Trophoblast cell (in vitro differentiated cells and primary cell): Measurements from ENCODE around the gene RNF138.

Experiments used
- DNase-seq, 2 donors: peaks; one replicate each; pipeline ENCODE4 v3.0.0-alpha.2; 2016
- H2AFZ ChIP-seq: 2 replicates; pipeline ENCODE4 v1.6.1; 2013; ENCODE audit warnings: low read length, moderate library complexity, mild to moderate bottlenecking; ENCODE audit not compliant: insufficient read depth, poor library complexity
- H2AK5ac ChIP-seq: 2 replicates; pipeline ENCODE4 v1.6.1; 2013; ENCODE audit warnings: mild to moderate bottlenecking, low read length
- H2BK120ac ChIP-seq: 2 replicates; pipeline ENCODE4 v1.6.1; 2013; ENCODE audit warnings: low read length, mild to moderate bottlenecking, moderate library complexity; ENCODE audit not compliant: insufficient read depth, poor library complexity
- H2BK12ac ChIP-seq: 2 replicates; pipeline ENCODE4 v1.6.1; 2013; ENCODE audit warnings: mild to moderate bottlenecking, low read length, moderate library complexity
- H2BK5ac ChIP-seq: 2 replicates; pipeline ENCODE4 v1.6.1; 2013; ENCODE audit warnings: low read length, low read depth, moderate library complexity, mild to moderate bottlenecking; ENCODE audit not compliant: poor library complexity
- H3K14ac ChIP-seq: 2 replicates; pipeline ENCODE4 v1.6.1; 2013; ENCODE audit warnings: mild to moderate bottlenecking, low read length
- H3K18ac ChIP-seq: 2 replicates; pipeline ENCODE4 v1.6.1; 2013; ENCODE audit warnings: mild to moderate bottlenecking, low read length
- H3K23ac ChIP-seq: 2 replicates; pipeline ENCODE4 v1.6.1; 2013; ENCODE audit warnings: low read length
- H3K27ac ChIP-seq: 2 replicates; pipeline ENCODE4 v1.5.1; 2013; ENCODE audit warnings: low read depth, mild to moderate bottlenecking, inconsistent platforms, low read length, moderate library complexity
- H3K27me3 ChIP-seq: 2 replicates; pipeline ENCODE4 v1.6.1; 2013; ENCODE audit warnings: inconsistent platforms, mild to moderate bottlenecking, low read length, moderate library complexity; ENCODE audit not compliant: insufficient read depth
- H3K36me3 ChIP-seq, 2 experiments: 1 replicate in 1 of 2; 2 replicates in 1 of 2; pipeline ENCODE4 v1.6.1; 2013; ENCODE audit warnings: low read length in 2 of 2, mild to moderate bottlenecking in 2 of 2, moderate library complexity in 1 of 2; ENCODE audit not compliant: insufficient read depth in 2 of 2, control insufficient read depth in 1 of 2
- H3K4ac ChIP-seq: 2 replicates; pipeline ENCODE4 v1.6.1; 2013; ENCODE audit warnings: low read depth, mild to moderate bottlenecking, low read length, moderate library complexity
- H3K4me1 ChIP-seq, 2 experiments: 1 replicate in 1 of 2; 2 replicates in 1 of 2; pipeline ENCODE4 v1.6.1; 2013; ENCODE audit warnings: low read length in 2 of 2, mild to moderate bottlenecking in 2 of 2, moderate library complexity in 1 of 2; ENCODE audit not compliant: insufficient read depth in 2 of 2, control insufficient read depth in 1 of 2
- H3K4me2 ChIP-seq: 2 replicates; pipeline ENCODE4 v1.6.1; 2013; ENCODE audit warnings: inconsistent platforms, mild to moderate bottlenecking, low read length, moderate library complexity
- H3K4me3 ChIP-seq: 2 replicates; pipeline ENCODE4 v1.5.1; 2013; ENCODE audit warnings: mild to moderate bottlenecking, low read depth, low read length, inconsistent platforms
- H3K79me1 ChIP-seq: one replicate; pipeline ENCODE4 v1.6.1; 2013; ENCODE audit warnings: low read length
- H3K79me2 ChIP-seq: 2 replicates; pipeline ENCODE4 v1.6.1; 2013; ENCODE audit warnings: low read length, mild to moderate bottlenecking; ENCODE audit not compliant: control insufficient read depth, insufficient read depth, poor library complexity
- H3K9ac ChIP-seq: 2 replicates; pipeline ENCODE4 v1.6.1; 2013; ENCODE audit warnings: mild to moderate bottlenecking, low read length
- H3K9me3 ChIP-seq: 2 replicates; pipeline ENCODE4 v1.6.1; 2013; ENCODE audit warnings: low read depth, mild to moderate bottlenecking, control low read depth, inconsistent platforms, low read length; ENCODE audit not compliant: insufficient read depth
- H4K12ac ChIP-seq: 2 replicates; pipeline ENCODE4 v1.6.1; 2013; ENCODE audit warnings: low read depth, mild to moderate bottlenecking, low read length, moderate library complexity
- H4K8ac ChIP-seq: 2 replicates; pipeline ENCODE4 v1.6.1; 2013; ENCODE audit warnings: low read depth, mild to moderate bottlenecking, low read length, moderate library complexity
- H4K91ac ChIP-seq: one replicate; pipeline ENCODE4 v1.6.1; 2013; ENCODE audit warnings: low read depth, mild to moderate bottlenecking, low read length, moderate library complexity
- WGBS: extraction: QIAGEN DNeasy Blood & Tissue Kit; methylation state at CpG from one replicate; pipeline ENCODE4 v1.1.7; 2013; ENCODE audit warnings: missing lambda C conversion rate; ENCODE audit not compliant: insufficient read length, insufficient coverage; ENCODE audit errors: extremely low coverage; 5-methylcytosine and 5-hydroxymethylcytosine counted together

The RNF138 gene

DNA sequence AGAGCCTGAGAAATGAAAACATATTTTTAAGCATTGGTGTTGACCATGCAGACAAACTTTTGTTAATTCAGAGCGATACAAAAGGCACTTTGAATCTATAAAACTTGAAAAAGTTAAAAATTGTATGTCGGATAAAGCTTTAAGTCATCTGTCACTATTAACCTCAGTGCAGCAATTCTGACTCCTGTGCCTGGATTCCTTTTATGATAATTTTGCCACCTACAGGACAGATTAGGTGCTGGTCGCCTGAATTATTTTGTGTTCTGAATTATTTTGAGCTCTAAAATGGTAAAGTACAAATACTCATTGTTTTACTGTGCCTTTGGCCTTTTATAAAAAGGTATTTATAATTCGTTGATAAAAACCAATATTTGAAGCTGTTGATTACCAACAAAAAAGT, 19.4 kb upstream of the RNF138 start:
- Histone ChIP-seq H2BK120ac (no peak overlapping the region), H3K9ac (no peak overlapping the region), H2AK5ac (no peak overlapping the region), H3K27me3 (no peaks in the 10 kb centered on the region), H2BK5ac (no peak overlapping the region), H3K79me1 (no peaks in the 10 kb centered on the region), H2AFZ (no peak overlapping the region), H2BK12ac (no peak overlapping the region), H4K12ac (no peak overlapping the region), H3K4me1 (no peaks in the 10 kb centered on the region), H4K91ac (no peak overlapping the region), H3K18ac (no peak overlapping the region), H3K4ac (no peak overlapping the region), H3K14ac (no peak overlapping the region), H4K8ac (no peak overlapping the region), H3K23ac (no peak overlapping the region), H3K4me3 (no peak overlapping the region), H3K27ac (no peak overlapping the region), H3K9me3 (no peaks in the 10 kb centered on the region), H3K36me3 (no peaks in the 10 kb centered on the region), H3K79me2 (no peaks in the 10 kb centered on the region), H3K4me2 (no peak overlapping the region)
- WGBS, result no CpG with 5 or more reads among the region's 4 CpGs
- DNase-seq, result peak in 1 of 2 donors; percentile 52

DNA sequence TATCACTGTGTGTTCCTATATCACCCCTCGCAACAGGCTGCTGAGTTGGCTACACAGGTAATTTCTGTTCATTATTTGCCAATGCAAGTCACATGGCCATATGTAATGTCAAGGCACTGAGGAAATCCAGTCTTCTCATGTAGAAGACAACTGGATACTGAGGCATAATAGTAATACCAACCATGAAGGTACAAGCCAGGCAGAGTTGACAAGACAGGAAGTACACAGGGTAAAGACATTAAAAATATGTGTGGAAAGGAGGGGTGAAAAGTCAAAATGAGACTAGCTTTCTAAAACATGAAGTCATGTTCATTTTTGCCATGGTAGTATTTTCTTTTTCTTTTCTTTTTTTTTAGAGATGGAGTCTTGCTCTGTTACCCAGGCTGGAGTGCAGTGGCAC, 17.5 kb upstream of the RNF138 start:
- no peak overlapping the region for H4K8ac ChIP-seq
- no peak overlapping the region for H3K18ac ChIP-seq
- no peaks in the 10 kb centered on the region for H3K27me3 ChIP-seq
- H2AK5ac ChIP-seq, result no peak overlapping the region
- no peak overlapping the region for H3K27ac ChIP-seq
- no peak overlapping the region for H2BK5ac ChIP-seq
- H3K4ac ChIP-seq, result no peak overlapping the region
- no peaks in the 10 kb centered on the region for H3K4me1 ChIP-seq
- no peak overlapping the region for H2BK12ac ChIP-seq
- no CpG with 5 or more reads among the region's 1 CpG for WGBS
- no peak overlapping the region for H3K23ac ChIP-seq
- no peak overlapping the region for H4K91ac ChIP-seq
- H2AFZ ChIP-seq, result no peak overlapping the region
- H3K9me3 ChIP-seq, result no peaks in the 10 kb centered on the region
- no peak overlapping the region for H3K4me3 ChIP-seq
- H3K4me2 ChIP-seq, result no peak overlapping the region
- H3K14ac ChIP-seq, result no peak overlapping the region
- DNase-seq, result no peak
- no peak overlapping the region for H3K9ac ChIP-seq
- no peak overlapping the region for H2BK120ac ChIP-seq
- H3K36me3 ChIP-seq, result no peaks in the 10 kb centered on the region
- no peak overlapping the region for H4K12ac ChIP-seq
- H3K79me1 ChIP-seq, result no peaks in the 10 kb centered on the region
- no peaks in the 10 kb centered on the region for H3K79me2 ChIP-seq

DNA sequence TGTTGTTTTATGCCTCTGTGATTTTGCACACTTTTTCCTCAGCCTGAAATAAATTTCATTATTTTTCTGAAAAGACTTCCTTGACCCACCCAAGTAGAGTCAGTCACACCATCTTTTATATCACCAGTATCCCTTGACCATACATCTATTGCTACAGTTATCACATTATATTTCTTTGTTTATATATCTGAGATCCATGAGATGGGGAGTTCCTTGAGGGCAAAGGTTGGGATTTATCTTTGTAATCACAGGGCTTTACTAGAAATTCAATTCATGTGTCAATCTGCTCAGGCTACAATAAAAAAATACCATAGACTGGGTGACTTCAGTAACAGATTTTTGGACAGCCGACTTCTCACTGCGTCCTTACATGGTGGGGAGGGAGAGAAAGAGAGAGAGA, 12.8 kb upstream of the RNF138 start:
- Histone ChIP-seq H3K27ac (no peak overlapping the region), H3K9me3 (no peaks in the 10 kb centered on the region), H3K79me2 (no peaks in the 10 kb centered on the region), H2BK5ac (no peak overlapping the region), H3K79me1 (no peaks in the 10 kb centered on the region), H4K91ac (no peak overlapping the region), H3K4ac (no peak overlapping the region), H3K27me3 (no peaks in the 10 kb centered on the region), H2AK5ac (no peak overlapping the region), H3K18ac (no peak overlapping the region), H3K9ac (no peak overlapping the region), H3K4me1 (no peaks in the 10 kb centered on the region), H2BK120ac (no peak overlapping the region), H2BK12ac (no peak overlapping the region), H4K12ac (no peak overlapping the region), H3K36me3 (no peaks in the 10 kb centered on the region), H3K4me3 (no peak overlapping the region), H3K4me2 (no peak overlapping the region), H3K23ac (no peak overlapping the region), H2AFZ (no peak overlapping the region), H3K14ac (no peak overlapping the region), H4K8ac (no peak overlapping the region)
- no peak for DNase-seq
- WGBS, result no CpG with 5 or more reads among the region's 2 CpGs

DNA sequence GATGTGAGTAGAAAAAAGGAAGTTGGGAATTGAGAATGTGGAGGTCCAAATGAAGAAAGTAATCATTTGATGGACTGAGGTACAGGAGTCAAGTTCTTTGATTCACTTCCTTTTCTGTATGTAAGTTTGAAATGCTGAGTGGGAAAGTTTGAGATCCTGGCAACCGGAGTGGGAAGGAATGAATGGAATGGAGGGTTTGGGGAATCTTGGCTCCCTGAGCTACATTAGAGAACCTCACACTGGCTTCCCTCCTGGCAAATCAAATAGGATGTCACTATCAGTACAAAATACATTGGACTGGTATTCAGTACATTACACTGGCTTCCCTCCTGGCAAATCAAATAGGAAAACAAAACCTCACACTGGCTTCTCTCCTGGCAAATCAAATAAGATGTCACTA, 9.8 kb upstream of the RNF138 start:
- H4K91ac ChIP-seq, result no peak overlapping the region
- no peak overlapping the region for H3K18ac ChIP-seq
- no peak overlapping the region for H3K4me3 ChIP-seq
- no peak for DNase-seq
- no peak overlapping the region for H2AFZ ChIP-seq
- H3K36me3 ChIP-seq, result no peaks in the 10 kb centered on the region
- H4K12ac ChIP-seq, result no peak overlapping the region
- H3K14ac ChIP-seq, result no peak overlapping the region
- H3K79me1 ChIP-seq, result no peaks in the 10 kb centered on the region
- no peak overlapping the region for H3K4me2 ChIP-seq
- H2BK120ac ChIP-seq, result no peak overlapping the region
- H3K9ac ChIP-seq, result no peak overlapping the region
- H3K9me3 ChIP-seq, result no peaks in the 10 kb centered on the region
- WGBS, result no CpG with 5 or more reads among the region's 1 CpG
- no peak overlapping the region for H2BK5ac ChIP-seq
- no peak overlapping the region for H2AK5ac ChIP-seq
- H3K23ac ChIP-seq, result no peak overlapping the region
- H3K4ac ChIP-seq, result no peak overlapping the region
- no peaks in the 10 kb centered on the region for H3K4me1 ChIP-seq
- no peaks in the 10 kb centered on the region for H3K79me2 ChIP-seq
- H3K27ac ChIP-seq, result no peak overlapping the region
- H2BK12ac ChIP-seq, result no peak overlapping the region
- no peaks in the 10 kb centered on the region for H3K27me3 ChIP-seq
- H4K8ac ChIP-seq, result no peak overlapping the region
